ENCODE results near the gene PHF12.

Gene PHF12

DNA sequence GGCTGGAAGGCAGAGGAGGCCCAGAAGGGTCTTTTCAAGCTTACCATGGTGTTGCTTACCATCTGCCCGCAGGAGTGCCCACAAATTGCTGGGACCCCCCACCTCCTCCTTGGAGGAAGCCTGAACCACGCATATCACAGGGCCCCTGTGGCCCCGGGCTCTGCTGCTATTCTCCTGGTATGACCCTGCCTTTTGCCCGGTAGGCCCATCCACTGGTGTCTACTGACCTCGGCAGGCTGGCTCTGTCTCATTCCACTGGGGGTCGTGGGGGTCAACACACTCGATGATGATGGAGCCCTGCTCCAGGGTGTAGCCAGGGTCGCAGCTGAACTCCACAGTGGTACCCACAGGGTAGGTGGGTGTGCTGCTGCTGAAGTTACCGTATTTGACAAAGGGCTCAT, 8.2 kb upstream of the PHF12 start:
- no peaks in the 10 kb centered on the region for H3K36me3 ChIP-seq (ENCODE audit: control insufficient read depth in 1 of 2, insufficient read depth in 2 of 2, low read depth in 1 of 2, low read length in 2 of 2)
- H3K27ac ChIP-seq (ENCODE audit: low read length, poor library complexity, severe bottlenecking): no peak overlapping the region
- no peak overlapping the region for H4K91ac ChIP-seq (ENCODE audit: low read length)
- no peak overlapping the region for H2AFZ ChIP-seq (ENCODE audit: low read depth, low read length)
- no peak overlapping the region for H3K4me3 ChIP-seq (ENCODE audit: insufficient read depth in 1 of 2, low read depth in 1 of 2, low read length in 2 of 2)
- H3K9ac ChIP-seq (ENCODE audit: low read length): no peak overlapping the region
- H3K4me1 ChIP-seq (ENCODE audit: control insufficient read depth, insufficient read depth, low read depth, low read length): peaks cover 2% of the 10 kb centered on the region
- H2BK12ac ChIP-seq (ENCODE audit: low read length in 2 of 2): no peak overlapping the region
- no peak overlapping the region for H3K23ac ChIP-seq (ENCODE audit: low read length in 2 of 2)
- H3K18ac ChIP-seq (ENCODE audit: low read depth in 1 of 2, low read length in 2 of 2): no peak overlapping the region
- H3K79me1 ChIP-seq (replicated peaks; ENCODE audit: low read length, poor library complexity, severe bottlenecking): peaks cover 2% of the 10 kb centered on the region
- no peak overlapping the region for H3K4ac ChIP-seq (ENCODE audit: low read depth in 1 of 2, low read length in 2 of 2)
- no peak overlapping the region for H2BK15ac ChIP-seq (ENCODE audit: low read depth, poor library complexity, severe bottlenecking)
- H2BK5ac ChIP-seq (ENCODE audit: low read depth, low read length, poor library complexity, severe bottlenecking): no peak overlapping the region
- H3K9me3 ChIP-seq (ENCODE audit: control insufficient read depth, low read length): no peaks in the 10 kb centered on the region
- no peak overlapping the region for H3K14ac ChIP-seq (ENCODE audit: low read length in 2 of 2)
- no peak overlapping the region for H2AK5ac ChIP-seq (ENCODE audit: low read length, severe bottlenecking)
- no peak overlapping the region for H3K4me2 ChIP-seq (ENCODE audit: low read length, poor library complexity, severe bottlenecking)
- H4K8ac ChIP-seq (ENCODE audit: low read length): no peak overlapping the region
- 91% methylated on average over 9 of the region's 9 CpGs for WGBS
- no peak overlapping the region for H2BK120ac ChIP-seq (ENCODE audit: low read depth, low read length)
- H3K27me3 ChIP-seq (ENCODE audit: control insufficient read depth in 1 of 2, insufficient read depth in 1 of 2, low read length in 2 of 2): peaks cover 26 to 39% of the 10 kb centered on the region in 2 experiments
- no peak for DNase-seq

DNA sequence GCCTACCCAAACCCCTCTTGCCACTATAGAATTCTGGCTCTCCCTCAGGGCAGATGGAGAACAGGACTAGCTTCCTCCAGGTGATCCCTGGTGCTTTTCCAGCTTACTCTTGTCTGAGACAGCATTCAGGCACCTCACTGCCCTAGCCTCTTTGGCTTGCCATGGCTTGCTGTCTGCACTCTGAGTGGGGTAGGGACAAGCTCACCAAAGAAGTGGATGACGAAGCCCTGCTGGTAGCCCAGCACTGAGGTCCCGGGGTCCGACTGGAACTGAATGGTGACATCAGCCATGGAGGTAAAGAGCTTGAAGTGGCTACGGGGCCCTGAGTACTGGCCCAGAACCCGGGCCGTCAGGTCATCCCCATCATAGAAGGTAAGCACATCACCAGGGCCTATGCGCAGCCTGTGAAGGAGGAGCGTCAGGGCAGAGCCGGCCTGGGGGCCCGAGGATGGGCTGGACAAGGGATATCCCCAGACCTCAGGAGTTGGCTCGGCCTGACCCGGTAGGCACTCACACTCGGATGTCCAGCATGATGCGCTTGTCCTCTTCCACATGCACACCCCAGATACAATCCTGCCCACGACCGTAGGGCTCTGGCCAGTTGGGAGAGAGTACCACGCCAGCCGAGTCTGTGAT, 7.6 kb upstream of the PHF12 start:
- no peak overlapping the region for H2BK12ac ChIP-seq (ENCODE audit: low read length in 2 of 2)
- H2BK5ac ChIP-seq (ENCODE audit: low read depth, low read length, poor library complexity, severe bottlenecking): no peak overlapping the region
- no peak overlapping the region for H3K4me3 ChIP-seq (ENCODE audit: insufficient read depth in 1 of 2, low read depth in 1 of 2, low read length in 2 of 2)
- H3K4ac ChIP-seq (ENCODE audit: low read depth in 1 of 2, low read length in 2 of 2): no peak overlapping the region
- no peak overlapping the region for H2BK120ac ChIP-seq (ENCODE audit: low read depth, low read length)
- DNase-seq: no peak
- no peak overlapping the region for H2BK15ac ChIP-seq (ENCODE audit: low read depth, poor library complexity, severe bottlenecking)
- H3K4me1 ChIP-seq (ENCODE audit: control insufficient read depth, insufficient read depth, low read depth, low read length): peaks cover 1% of the 10 kb centered on the region
- no peak overlapping the region for H2AFZ ChIP-seq (ENCODE audit: low read depth, low read length)
- H3K79me1 ChIP-seq (replicated peaks; ENCODE audit: low read length, poor library complexity, severe bottlenecking): peaks cover 2% of the 10 kb centered on the region
- no peak overlapping the region for H3K23ac ChIP-seq (ENCODE audit: low read length in 2 of 2)
- no peak overlapping the region for H4K8ac ChIP-seq (ENCODE audit: low read length)
- H3K36me3 ChIP-seq (ENCODE audit: control insufficient read depth in 1 of 2, insufficient read depth in 2 of 2, low read depth in 1 of 2, low read length in 2 of 2): no peaks in the 10 kb centered on the region
- no peak overlapping the region for H3K14ac ChIP-seq (ENCODE audit: low read length in 2 of 2)
- H3K9me3 ChIP-seq (ENCODE audit: control insufficient read depth, low read length): no peaks in the 10 kb centered on the region
- WGBS: 93% methylated on average over 18 of the region's 18 CpGs
- H3K27ac ChIP-seq (ENCODE audit: low read length, poor library complexity, severe bottlenecking): no peak overlapping the region
- no peak overlapping the region for H2AK5ac ChIP-seq (ENCODE audit: low read length, severe bottlenecking)
- peaks cover 25 to 34% of the 10 kb centered on the region in 2 experiments for H3K27me3 ChIP-seq (ENCODE audit: control insufficient read depth in 1 of 2, insufficient read depth in 1 of 2, low read length in 2 of 2)
- H3K9ac ChIP-seq (ENCODE audit: low read length): no peak overlapping the region
- no peak overlapping the region for H3K18ac ChIP-seq (ENCODE audit: low read depth in 1 of 2, low read length in 2 of 2)
- H4K91ac ChIP-seq (ENCODE audit: low read length): no peak overlapping the region
- H3K4me2 ChIP-seq (ENCODE audit: low read length, poor library complexity, severe bottlenecking): no peak overlapping the region

DNA sequence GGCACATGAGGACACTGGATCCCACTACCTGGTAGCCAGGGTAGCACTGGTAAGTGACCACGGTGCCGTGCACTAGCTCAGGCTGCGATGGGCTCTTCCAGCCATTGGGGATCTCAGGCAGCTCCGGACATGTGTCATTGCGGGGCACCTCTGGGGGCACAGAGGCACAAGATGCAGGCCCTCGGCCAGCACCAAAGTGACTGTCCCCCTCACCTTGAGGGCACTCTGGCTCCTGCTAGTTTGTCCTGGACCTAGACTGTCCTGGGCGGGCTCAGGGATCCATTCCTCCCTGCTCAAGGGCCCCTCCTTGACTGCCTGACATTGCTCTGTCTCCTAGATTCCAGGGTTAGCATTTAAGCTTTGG, 6.7 kb upstream of the PHF12 start:
- no peak overlapping the region for H4K8ac ChIP-seq (ENCODE audit: low read length)
- no peak overlapping the region for H2BK5ac ChIP-seq (ENCODE audit: low read depth, low read length, poor library complexity, severe bottlenecking)
- no peaks in the 10 kb centered on the region for H3K36me3 ChIP-seq (ENCODE audit: control insufficient read depth in 1 of 2, insufficient read depth in 2 of 2, low read depth in 1 of 2, low read length in 2 of 2)
- H3K9me3 ChIP-seq (ENCODE audit: control insufficient read depth, low read length): no peaks in the 10 kb centered on the region
- no peak for DNase-seq
- 95% methylated on average over 7 of the region's 7 CpGs for WGBS
- H2BK15ac ChIP-seq (ENCODE audit: low read depth, poor library complexity, severe bottlenecking): no peak overlapping the region
- H3K4me3 ChIP-seq (ENCODE audit: insufficient read depth in 1 of 2, low read depth in 1 of 2, low read length in 2 of 2): no peak overlapping the region
- peaks cover 3% of the 10 kb centered on the region for H3K4me1 ChIP-seq (ENCODE audit: control insufficient read depth, insufficient read depth, low read depth, low read length)
- H4K91ac ChIP-seq (ENCODE audit: low read length): no peak overlapping the region
- H3K23ac ChIP-seq (ENCODE audit: low read length in 2 of 2): no peak overlapping the region
- no peak overlapping the region for H2AK5ac ChIP-seq (ENCODE audit: low read length, severe bottlenecking)
- H3K27me3 ChIP-seq (ENCODE audit: control insufficient read depth in 1 of 2, insufficient read depth in 1 of 2, low read length in 2 of 2): peaks cover 16 to 24% of the 10 kb centered on the region in 2 experiments
- H3K79me1 ChIP-seq (replicated peaks; ENCODE audit: low read length, poor library complexity, severe bottlenecking): peaks cover 2% of the 10 kb centered on the region
- no peak overlapping the region for H3K27ac ChIP-seq (ENCODE audit: low read length, poor library complexity, severe bottlenecking)
- no peak overlapping the region for H3K4me2 ChIP-seq (ENCODE audit: low read length, poor library complexity, severe bottlenecking)
- no peak overlapping the region for H3K14ac ChIP-seq (ENCODE audit: low read length in 2 of 2)
- no peak overlapping the region for H3K18ac ChIP-seq (ENCODE audit: low read depth in 1 of 2, low read length in 2 of 2)
- H3K4ac ChIP-seq (ENCODE audit: low read depth in 1 of 2, low read length in 2 of 2): no peak overlapping the region
- no peak overlapping the region for H2BK120ac ChIP-seq (ENCODE audit: low read depth, low read length)
- H2AFZ ChIP-seq (ENCODE audit: low read depth, low read length): no peak overlapping the region
- H2BK12ac ChIP-seq (ENCODE audit: low read length in 2 of 2): no peak overlapping the region
- no peak overlapping the region for H3K9ac ChIP-seq (ENCODE audit: low read length)

DNA sequence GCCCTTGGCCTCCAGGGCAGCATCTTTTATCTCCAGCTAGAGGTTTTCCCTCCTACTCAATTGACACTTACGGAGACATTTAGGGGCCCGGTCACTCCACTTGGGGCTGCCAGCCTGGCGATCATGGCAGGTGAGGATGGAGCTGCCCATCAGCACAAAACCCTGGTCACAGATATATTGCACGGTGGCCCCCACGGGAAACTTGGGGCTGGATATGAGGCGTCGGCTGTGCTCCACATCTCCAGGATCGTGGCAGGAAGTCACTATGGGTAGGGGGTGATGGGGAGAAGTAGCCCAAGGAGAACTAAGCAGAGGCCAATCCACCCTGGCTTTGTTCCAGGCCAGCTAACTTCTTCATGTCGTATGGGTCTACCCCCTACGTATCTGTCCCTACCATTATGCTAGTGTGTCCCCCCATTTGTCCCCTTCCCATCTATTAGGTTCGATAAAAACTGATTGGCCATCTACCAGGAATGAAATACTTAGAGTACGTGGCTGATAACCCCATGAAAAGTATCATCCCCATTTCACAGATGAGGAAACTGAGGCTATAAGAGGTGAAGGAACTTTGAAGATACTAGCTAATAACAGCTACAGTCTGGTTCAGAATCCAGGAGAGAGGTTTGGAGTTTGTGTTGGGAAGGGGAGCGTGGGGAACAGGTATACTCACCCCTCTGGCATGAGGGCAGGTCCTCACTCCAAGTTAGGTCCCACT, 6.1 kb upstream of the PHF12 start:
- H3K36me3 ChIP-seq (ENCODE audit: control insufficient read depth in 1 of 2, insufficient read depth in 2 of 2, low read depth in 1 of 2, low read length in 2 of 2): no peaks in the 10 kb centered on the region
- H2BK15ac ChIP-seq (ENCODE audit: low read depth, poor library complexity, severe bottlenecking): no peak overlapping the region
- WGBS: 92% methylated on average over 11 of the region's 13 CpGs
- no peak overlapping the region for H3K18ac ChIP-seq (ENCODE audit: low read depth in 1 of 2, low read length in 2 of 2)
- H3K23ac ChIP-seq (ENCODE audit: low read length in 2 of 2): no peak overlapping the region
- H2BK5ac ChIP-seq (ENCODE audit: low read depth, low read length, poor library complexity, severe bottlenecking): no peak overlapping the region
- H3K4ac ChIP-seq (ENCODE audit: low read depth in 1 of 2, low read length in 2 of 2): no peak overlapping the region
- peaks cover 3% of the 10 kb centered on the region for H3K4me1 ChIP-seq (ENCODE audit: control insufficient read depth, insufficient read depth, low read depth, low read length)
- no peak overlapping the region for H3K27ac ChIP-seq (ENCODE audit: low read length, poor library complexity, severe bottlenecking)
- peaks cover 16 to 23% of the 10 kb centered on the region in 2 experiments for H3K27me3 ChIP-seq (ENCODE audit: control insufficient read depth in 1 of 2, insufficient read depth in 1 of 2, low read length in 2 of 2)
- H3K4me2 ChIP-seq (ENCODE audit: low read length, poor library complexity, severe bottlenecking): no peak overlapping the region
- H2AFZ ChIP-seq (ENCODE audit: low read depth, low read length): no peak overlapping the region
- no peak overlapping the region for H3K4me3 ChIP-seq (ENCODE audit: insufficient read depth in 1 of 2, low read depth in 1 of 2, low read length in 2 of 2)
- no peak overlapping the region for H3K9ac ChIP-seq (ENCODE audit: low read length)
- no peak overlapping the region for H3K14ac ChIP-seq (ENCODE audit: low read length in 2 of 2)
- no peak overlapping the region for H4K8ac ChIP-seq (ENCODE audit: low read length)
- H4K91ac ChIP-seq (ENCODE audit: low read length): no peak overlapping the region
- no peaks in the 10 kb centered on the region for H3K9me3 ChIP-seq (ENCODE audit: control insufficient read depth, low read length)
- H2BK120ac ChIP-seq (ENCODE audit: low read depth, low read length): no peak overlapping the region
- no peak overlapping the region for H2AK5ac ChIP-seq (ENCODE audit: low read length, severe bottlenecking)
- H3K79me1 ChIP-seq (replicated peaks; ENCODE audit: low read length, poor library complexity, severe bottlenecking): peaks cover 3% of the 10 kb centered on the region
- H2BK12ac ChIP-seq (ENCODE audit: low read length in 2 of 2): no peak overlapping the region
- DNase-seq: no peak

All from mesenchymal stem cell (in vitro differentiated cells and primary cell).